NCI-H748 treated with DMSO at 0.1 percent for 48 hours (cell line): Measurements from ENCODE around the gene ANKFN1.

Source experiments
- DNase-seq: peaks from one replicate; lab custom pipeline; 2025; lab: John Stamatoyannopoulos, UW

ANKFN1 gene

GRCh38 chr17:56152874-56153602, at the start of gene ANKFN1:
TSS of gene ANKFN1 (plus strand) at chr17:56153475. CDS start at chr17:56212668, 59,193 bp downstream.
- no peak for DNase-seq

- DNase-seq, result no peak
Observed at GRCh38 chr17:56108811-56109284, 44.4 kb upstream of the ANKFN1 start.

- DNase-seq, result no peak
Observed at GRCh38 chr17:56109836-56110235, 43.4 kb upstream of the ANKFN1 start.

GRCh38 chr17:56110463-56111135, 42.7 kb upstream of the ANKFN1 start:
- DNase-seq, result no peak

- DNase-seq, result no peak
Observed at GRCh38 chr17:56111706-56112485, 41.4 kb upstream of the ANKFN1 start.

GRCh38 chr17:56113486-56113885, 39.8 kb upstream of the ANKFN1 start:
- DNase-seq, result no peak

GRCh38 chr17:56114469-56114868, 38.8 kb upstream of the ANKFN1 start:
- no peak for DNase-seq

GRCh38 chr17:56119191-56119590, 34.1 kb upstream of the ANKFN1 start:
- DNase-seq, result no peak

GRCh38 chr17:56119936-56120335, 33.3 kb upstream of the ANKFN1 start:
- no peak for DNase-seq

- DNase-seq, result no peak
Observed at GRCh38 chr17:56121191-56122051, 31.9 kb upstream of the ANKFN1 start.

GRCh38 chr17:56125830-56126819, 27.1 kb upstream of the ANKFN1 start:
- DNase-seq, result no peak

- DNase-seq, result no peak
Observed at GRCh38 chr17:56130026-56130425, 23.2 kb upstream of the ANKFN1 start.

GRCh38 chr17:56130631-56131030, 22.6 kb upstream of the ANKFN1 start:
- DNase-seq, result no peak

GRCh38 chr17:56131431-56131830, 21.8 kb upstream of the ANKFN1 start:
- DNase-seq, result no peak

GRCh38 chr17:56136301-56136700, 17.0 kb upstream of the ANKFN1 start:
- no peak for DNase-seq

- no peak for DNase-seq
Observed at GRCh38 chr17:56141046-56141839, 12.0 kb upstream of the ANKFN1 start.

- DNase-seq, result no peak
Observed at GRCh38 chr17:56142325-56142724, 10.9 kb upstream of the ANKFN1 start.

GRCh38 chr17:56142781-56143180, 10.5 kb upstream of the ANKFN1 start:
- no peak for DNase-seq

- DNase-seq, result no peak
Observed at GRCh38 chr17:56144223-56144622, 9.1 kb upstream of the ANKFN1 start.

- no peak for DNase-seq
Observed at GRCh38 chr17:56146534-56146933, 6.7 kb upstream of the ANKFN1 start.
